Lower lobe of right lung (tissue), 2 donors: Measurements from ENCODE around the gene SF3A1. TPM values are rescaled to one million over a fixed set of nuclear protein-coding genes. Genes with fewer than 3 reads are reported as not detected.

Source experiments
- ATAC-seq, 2 donors: fragments of 200-7000 bp; cut with Tn5 transposase; one replicate each; pipeline ENCODE4 v1.9.1; 2020 to 2022; ENCODE audit warnings: mild to moderate bottlenecking in 2 of 2, moderate library complexity in 2 of 2
- DNase-seq: peaks from one replicate; pipeline ENCODE4 v3.0.0-alpha.2; 2020
- H3K27ac ChIP-seq: fragments of 200-600 bp; one replicate; pipeline ENCODE4 v1.8.0; 2022
- H3K27me3 ChIP-seq: fragments of 200-600 bp; one replicate; pipeline ENCODE4 v1.8.0; 2022; ENCODE audit warnings: low read depth
- H3K36me3 ChIP-seq: fragments of 200-600 bp; one replicate; pipeline ENCODE4 v1.8.0; 2022; ENCODE audit warnings: mild to moderate bottlenecking
- H3K4me1 ChIP-seq: fragments of 200-600 bp; one replicate; pipeline ENCODE4 v1.8.0; 2022
- H3K4me3 ChIP-seq: fragments of 200-600 bp; one replicate; pipeline ENCODE4 v1.8.0; 2022; ENCODE audit warnings: mild to moderate bottlenecking
- H3K9me3 ChIP-seq: fragments of 200-600 bp; one replicate; pipeline ENCODE4 v1.8.0; 2022
- CTCF ChIP-seq: fragments of 200-600 bp; IDR thresholded peaks from one replicate; pipeline ENCODE4 v1.8.0; 2022; ENCODE audit warnings: antibody characterized with exemption, mild to moderate bottlenecking
- intact Hi-C: fragments of 100-400 bp; cut with DNase I; formaldehyde crosslinking; loops from one replicate; pipeline ENCODE4 v1.11.0; 2022
- total RNA-seq: library from RNA; stranded (reverse); fragmentation: NEBNext Ultra II Directional; extraction: Animal tissue kit (Norgen Biotek cat#: 25700); gene quantifications from one replicate; pipeline ENCODE4 v1.2.1, GENCODE V29; 2021
- donor health status: DM: no; HTN: yes; CAD: no; lungs with severe emphysema.

The SF3A1 gene
- total RNA-seq, 1 donor from 2014 or later: 162 TPM

GRCh38 chr22:30290342-30291057, 66.2 kb downstream of the SF3A1 start:
- DNase-seq: no peak
- TF ChIP-seq CTCF: no peak
- peak; percentile 4 to 11 for ATAC-seq
- Histone ChIP-seq H3K36me3 (peaks cover 53% of the 10 kb centered on the region), H3K27ac (peak overlapping the region; percentile 95), H3K4me3 (peak overlapping the region; percentile 96), H3K27me3 (no peaks in the 10 kb centered on the region), H3K4me1 (peaks cover 47% of the 10 kb centered on the region), H3K9me3 (no peaks in the 10 kb centered on the region)
- intact Hi-C loops: no loop called here

DNA sequence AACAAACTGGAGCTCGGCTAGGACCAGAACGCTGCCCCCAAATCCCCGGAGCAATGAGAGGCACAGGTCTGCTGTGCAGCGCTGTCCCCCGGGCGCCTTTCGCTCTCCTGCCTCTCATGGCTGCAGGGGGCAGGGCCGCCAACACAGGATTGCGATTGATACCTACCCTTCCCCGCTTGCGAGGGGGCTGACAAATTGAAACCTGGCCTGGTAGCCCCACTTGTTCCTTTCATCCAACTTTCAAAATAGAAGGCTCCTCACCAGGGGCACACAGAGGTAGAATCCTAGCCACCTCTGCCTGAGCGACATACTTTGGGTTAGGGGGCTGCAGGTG, 66.7 kb downstream of the SF3A1 start:
- Histone ChIP-seq H3K4me3 (peak overlapping the region; percentile 96), H3K9me3 (no peaks in the 10 kb centered on the region), H3K27me3 (no peaks in the 10 kb centered on the region), H3K27ac (peak overlapping the region; percentile 95), H3K4me1 (peaks cover 47% of the 10 kb centered on the region), H3K36me3 (peaks cover 53% of the 10 kb centered on the region)
- no peak for TF ChIP-seq CTCF
- ATAC-seq: peak; percentile 0 to 2
- DNase-seq: no peak
- intact Hi-C loops: loop anchor here (10.0 kb wide), 1 partner anchor 95 kb away; the partner anchor contains the start of gene RNF215

GRCh38 chr22:30289141-30289979, 67.3 kb downstream of the SF3A1 start, which contains the start of gene CASTOR1:
Gene CASTOR1, minus strand, starts transcription at chr22:30289505. Its CDS starts 8 bp downstream, at chr22:30289497.
- peak; percentile 99 for DNase-seq
- Histone ChIP-seq H3K9me3 (no peaks in the 10 kb centered on the region), H3K27ac (peak within 1 kb of the TSS; percentile 95), H3K27me3 (no peaks in the 10 kb centered on the region), H3K4me3 (peak within 1 kb of the TSS; percentile 96), H3K4me1 (peaks cover 47% of the 10 kb centered on the region), H3K36me3 (peaks cover 50% of the 10 kb centered on the region)
- peak; percentile 91 for ATAC-seq
- intact Hi-C loops: loop anchor here (10.0 kb wide), 1 partner anchor 95 kb away; the partner anchor contains the start of gene RNF215
- no peak for TF ChIP-seq CTCF

GRCh38 chr22:30288419-30289140, 68.1 kb downstream of the SF3A1 start:
- Histone ChIP-seq H3K36me3 (peaks cover 44% of the 10 kb centered on the region), H3K27me3 (no peaks in the 10 kb centered on the region), H3K4me1 (peaks cover 47% of the 10 kb centered on the region), H3K4me3 (peak overlapping the region; percentile 96), H3K9me3 (no peaks in the 10 kb centered on the region), H3K27ac (peak overlapping the region; percentile 95)
- DNase-seq (no peak), ATAC-seq (no peak)
- intact Hi-C loops: loop anchor here (10.0 kb wide), 1 partner anchor 96 kb away; the partner anchor contains the start of gene RNF215
- TF ChIP-seq CTCF: no peak
